Smooth muscle cell (in vitro differentiated cells): Measurements from ENCODE around the gene RAB10. TPM values are rescaled to one million over a fixed set of nuclear protein-coding genes. Genes with fewer than 3 reads are reported as not detected.

Source experiments
- DNase-seq: peaks from one replicate; lab custom pipeline; 2025; ENCODE audit not compliant: unreplicated experiment; lab: John Stamatoyannopoulos, UW
- H2AFZ ChIP-seq: fragments of 200-600 bp; sonication (generic); 2 replicates; pipeline ENCODE4 v1.6.0; 2016; ENCODE audit warnings: antibody characterized with exemption, low read depth, mild to moderate bottlenecking
- H3F3A ChIP-seq: fragments of 200-600 bp; sonication (generic); 2 replicates; pipeline ENCODE4 v1.6.0; 2017; ENCODE audit warnings: antibody characterized with exemption, low read depth
- H3K27ac ChIP-seq: fragments of 200-600 bp; sonication (generic); 2 replicates; pipeline ENCODE4 v1.5.1; 2016; ENCODE audit warnings: low read depth, mild to moderate bottlenecking
- H3K27me3 ChIP-seq: fragments of 200-600 bp; sonication (generic); 2 replicates; pipeline ENCODE4 v1.6.1; 2016; ENCODE audit warnings: low read depth, mild to moderate bottlenecking
- H3K36me3 ChIP-seq: fragments of 200-600 bp; sonication (generic); 2 replicates; pipeline ENCODE4 v1.5.1; 2016; ENCODE audit warnings: low read depth
- H3K4me1 ChIP-seq: fragments of 200-600 bp; sonication (generic); 2 replicates; pipeline ENCODE4 v1.5.1; 2016; ENCODE audit warnings: low read depth
- H3K4me2 ChIP-seq: fragments of 200-600 bp; sonication (generic); 2 replicates; pipeline ENCODE4 v1.6.0; 2016; ENCODE audit warnings: mild to moderate bottlenecking
- H3K4me3 ChIP-seq: fragments of 200-600 bp; sonication (generic); 2 replicates; pipeline ENCODE4 v1.5.1; 2016; ENCODE audit warnings: mild to moderate bottlenecking
- H3K79me2 ChIP-seq: fragments of 200-600 bp; sonication (generic); 2 replicates; pipeline ENCODE4 v1.6.0; 2016; ENCODE audit warnings: low read depth, mild to moderate bottlenecking
- H3K9ac ChIP-seq: fragments of 200-600 bp; sonication (generic); 2 replicates; pipeline ENCODE4 v1.6.0; 2016; ENCODE audit warnings: low read depth
- H3K9me3 ChIP-seq: fragments of 200-600 bp; sonication (generic); replicated peaks from 2 replicates; pipeline ENCODE4 v1.5.1; 2016; ENCODE audit warnings: low read depth
- H4K20me1 ChIP-seq: fragments of 200-600 bp; sonication (generic); 2 replicates; pipeline ENCODE4 v1.6.0; 2016; ENCODE audit warnings: low read depth
- WGBS: methylation state at CpG from one replicate; pipeline ENCODE4 v1.1.7; 2016; ENCODE audit warnings: low lambda C conversion rate; 5-methylcytosine and 5-hydroxymethylcytosine counted together
- polyA plus RNA-seq: library from polyadenylated mRNA; unstranded; fragments of >200 nt; fragmentation: Nextera tagmentation; extraction: Ambion mirVana; gene quantifications from 2 replicates; pipeline ENCODE4 v1.2.1, GENCODE V29; 2016
- total RNA-seq: library from RNA; depleted of rRNA; stranded (reverse); fragments of >200 nt; gene quantifications from 2 replicates; pipeline ENCODE4 v1.2.3, GENCODE V29; 2014
- TF ChIP-seq, protein P1 (sequence below): fragments of 200-600 bp; sonication (generic); IDR thresholded peaks from 2 replicates; pipeline ENCODE4 v1.5.1; 2017; ENCODE audit warnings: borderline replicate concordance, mild to moderate bottlenecking, antibody characterized with exemption; ENCODE audit not compliant: insufficient read depth, poor library complexity, severe bottlenecking

Gene RAB10
- total and polyA plus RNA-seq, 2 experiments from 2014 or later, result 101 to 149 TPM

DNA sequence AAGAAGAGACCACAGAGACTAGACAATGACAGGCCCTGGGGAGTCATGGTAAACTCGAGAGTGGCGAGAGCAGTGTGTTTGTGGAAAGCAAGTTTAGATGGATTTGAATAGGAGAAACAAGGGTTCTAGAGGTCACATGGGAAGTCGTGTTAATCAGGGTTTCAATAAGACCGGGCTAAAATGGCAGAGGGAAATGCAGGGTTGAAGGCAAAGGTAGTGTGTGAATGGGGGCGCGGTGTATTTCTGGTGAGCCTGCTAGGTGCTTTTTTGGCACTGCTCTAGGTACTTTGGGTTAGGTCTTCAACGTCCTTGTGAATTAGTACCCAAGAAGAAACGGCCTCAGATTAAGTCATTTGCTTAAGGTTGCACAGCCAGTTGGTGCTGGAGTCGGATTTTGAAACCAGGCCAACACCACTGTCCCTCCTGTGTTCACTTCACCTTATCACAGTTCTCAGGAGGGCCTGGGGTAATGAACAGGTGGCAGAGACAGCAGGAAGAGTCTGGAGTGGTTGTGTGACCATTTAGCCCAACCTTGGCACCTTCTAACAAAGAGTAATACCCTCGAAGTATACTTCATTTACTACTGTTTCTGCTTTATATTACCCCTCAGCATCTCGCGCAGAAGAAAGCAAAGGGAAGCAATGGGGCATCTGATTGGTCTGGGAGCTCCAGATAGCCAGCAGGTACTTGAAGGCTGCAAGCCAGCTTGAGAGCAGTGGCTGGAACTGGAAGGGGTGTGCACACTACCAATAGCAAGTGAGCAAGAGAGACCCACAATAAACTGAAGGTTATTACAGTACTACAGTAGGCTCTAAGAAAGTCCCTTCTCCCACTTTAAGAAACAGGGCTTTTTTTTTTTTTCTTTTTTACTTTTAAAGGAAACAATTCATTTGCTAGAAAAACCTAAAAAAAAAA, 105.6 kb downstream of the RAB10 start:
- H3K9me3 ChIP-seq, result no peaks in the 10 kb centered on the region
- H3K79me2 ChIP-seq, result no peaks in the 10 kb centered on the region
- no peaks in the 10 kb centered on the region for H3F3A ChIP-seq
- H3K27me3 ChIP-seq, result no peaks in the 10 kb centered on the region
- no peak overlapping the region for H3K9ac ChIP-seq
- H3K27ac ChIP-seq, result no peak overlapping the region
- H3K4me3 ChIP-seq, result no peak overlapping the region
- TF ChIP-seq, protein P1, sequence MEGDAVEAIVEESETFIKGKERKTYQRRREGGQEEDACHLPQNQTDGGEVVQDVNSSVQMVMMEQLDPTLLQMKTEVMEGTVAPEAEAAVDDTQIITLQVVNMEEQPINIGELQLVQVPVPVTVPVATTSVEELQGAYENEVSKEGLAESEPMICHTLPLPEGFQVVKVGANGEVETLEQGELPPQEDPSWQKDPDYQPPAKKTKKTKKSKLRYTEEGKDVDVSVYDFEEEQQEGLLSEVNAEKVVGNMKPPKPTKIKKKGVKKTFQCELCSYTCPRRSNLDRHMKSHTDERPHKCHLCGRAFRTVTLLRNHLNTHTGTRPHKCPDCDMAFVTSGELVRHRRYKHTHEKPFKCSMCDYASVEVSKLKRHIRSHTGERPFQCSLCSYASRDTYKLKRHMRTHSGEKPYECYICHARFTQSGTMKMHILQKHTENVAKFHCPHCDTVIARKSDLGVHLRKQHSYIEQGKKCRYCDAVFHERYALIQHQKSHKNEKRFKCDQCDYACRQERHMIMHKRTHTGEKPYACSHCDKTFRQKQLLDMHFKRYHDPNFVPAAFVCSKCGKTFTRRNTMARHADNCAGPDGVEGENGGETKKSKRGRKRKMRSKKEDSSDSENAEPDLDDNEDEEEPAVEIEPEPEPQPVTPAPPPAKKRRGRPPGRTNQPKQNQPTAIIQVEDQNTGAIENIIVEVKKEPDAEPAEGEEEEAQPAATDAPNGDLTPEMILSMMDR, result no peak
- no peaks in the 10 kb centered on the region for H3K4me1 ChIP-seq
- 91% methylated on average over 12 of the region's 12 CpGs for WGBS
- no peak overlapping the region for H2AFZ ChIP-seq
- H4K20me1 ChIP-seq, result peaks cover 27% of the 10 kb centered on the region
- no peak for DNase-seq
- no peak overlapping the region for H3K4me2 ChIP-seq
- H3K36me3 ChIP-seq, result no peaks in the 10 kb centered on the region

GRCh38 chr2:26141145-26141769, 107.4 kb downstream of the RAB10 start:
- H3K9ac ChIP-seq, result no peak overlapping the region
- H2AFZ ChIP-seq, result no peak overlapping the region
- WGBS, result 90% methylated on average over 18 of the region's 18 CpGs
- no peak for DNase-seq
- H3K27me3 ChIP-seq, result no peaks in the 10 kb centered on the region
- TF ChIP-seq, protein P1, result no peak
- no peaks in the 10 kb centered on the region for H3F3A ChIP-seq
- H3K4me2 ChIP-seq, result no peak overlapping the region
- no peak overlapping the region for H3K27ac ChIP-seq
- no peak overlapping the region for H3K4me3 ChIP-seq
- H4K20me1 ChIP-seq, result peaks cover 10% of the 10 kb centered on the region
- H3K79me2 ChIP-seq, result no peaks in the 10 kb centered on the region
- no peaks in the 10 kb centered on the region for H3K9me3 ChIP-seq
- H3K4me1 ChIP-seq, result no peaks in the 10 kb centered on the region
- H3K36me3 ChIP-seq, result no peaks in the 10 kb centered on the region

GRCh38 chr2:26144031-26144430, 110.1 kb downstream of the RAB10 start:
- Histone ChIP-seq H3K9me3 (no peaks in the 10 kb centered on the region), H3K9ac (no peak overlapping the region), H3K79me2 (no peaks in the 10 kb centered on the region), H3K36me3 (no peaks in the 10 kb centered on the region), H3F3A (no peaks in the 10 kb centered on the region), H3K4me3 (no peak overlapping the region), H2AFZ (no peak overlapping the region), H3K4me2 (no peak overlapping the region), H4K20me1 (no peaks in the 10 kb centered on the region), H3K27ac (no peak overlapping the region), H3K27me3 (no peaks in the 10 kb centered on the region), H3K4me1 (no peaks in the 10 kb centered on the region)
- TF ChIP-seq, protein P1, result no peak
- 51% methylated on average over 7 of the region's 7 CpGs for WGBS
- no peak for DNase-seq
